GM21786 (cell line): ENCODE data around the gene ATP2B3.
A peak's percentile ranks its signal among the peaks of the same experiment; 100 is the strongest.

Experiments used
- ATAC-seq: cut with Tn5 transposase; IDR thresholded peaks from one replicate; pipeline ENCODE4 v1.9.1; 2021; ENCODE audit not compliant: unreplicated experiment

Gene ATP2B3

GRCh38 chrX:153517423-153517822, at the start of gene ATP2B3:
ATP2B3 (plus strand) TSS chrX:153517642; CDS start chrX:153536248, 18,606 bp downstream.
- ATAC-seq: no peak

- ATAC-seq: no peak
Observed at GRCh38 chrX:153468008-153468580, 49.3 kb upstream of the ATP2B3 start.

- ATAC-seq: peak; percentile 31
Observed at GRCh38 chrX:153469811-153470410, 47.5 kb upstream of the ATP2B3 start.

- peak; percentile 85 for ATAC-seq
Observed at GRCh38 chrX:153470411-153471363, 46.8 kb upstream of the ATP2B3 start, which contains the start of gene HAUS7. HAUS7 (minus strand) TSS chrX:153470576; CDS start chrX:153470557, 19 bp downstream.

- no peak for ATAC-seq
Observed at GRCh38 chrX:153471663-153472280, 45.7 kb upstream of the ATP2B3 start.

- ATAC-seq: no peak
Observed at GRCh38 chrX:153473126-153473525, 44.3 kb upstream of the ATP2B3 start.

- no peak for ATAC-seq
Observed at GRCh38 chrX:153474266-153474665, 43.2 kb upstream of the ATP2B3 start.

GRCh38 chrX:153474718-153475117, 42.7 kb upstream of the ATP2B3 start:
- ATAC-seq: no peak

- ATAC-seq: no peak
Observed at GRCh38 chrX:153475271-153475670, 42.2 kb upstream of the ATP2B3 start.

GRCh38 chrX:153475751-153476281, 41.6 kb upstream of the ATP2B3 start:
- no peak for ATAC-seq

- no peak for ATAC-seq
Observed at GRCh38 chrX:153476666-153477363, 40.6 kb upstream of the ATP2B3 start.

- ATAC-seq: no peak
Observed at GRCh38 chrX:153477364-153477857, 40.0 kb upstream of the ATP2B3 start.

GRCh38 chrX:153477901-153478300, 39.5 kb upstream of the ATP2B3 start:
- ATAC-seq: no peak

GRCh38 chrX:153478746-153479145, 38.7 kb upstream of the ATP2B3 start:
- no peak for ATAC-seq

- ATAC-seq: no peak
Observed at GRCh38 chrX:153481043-153481442, 36.4 kb upstream of the ATP2B3 start.

- no peak for ATAC-seq
Observed at GRCh38 chrX:153482376-153483015, 34.9 kb upstream of the ATP2B3 start.

- ATAC-seq: no peak
Observed at GRCh38 chrX:153485396-153486080, 31.9 kb upstream of the ATP2B3 start.

GRCh38 chrX:153486171-153486570, 31.3 kb upstream of the ATP2B3 start:
- ATAC-seq: no peak

GRCh38 chrX:153487590-153488071, 29.8 kb upstream of the ATP2B3 start:
- no peak for ATAC-seq
